Measurements from ENCODE around the gene KRTAP1-3.
"Not testable (repeated sequence)": the region's sequence is repeated elsewhere in the genome, so short reads cannot be mapped to it uniquely, and the experiment has no call there.

The KRTAP1-3 gene

GRCh38 chr17:41060052-41060604 lies 25.5 kb upstream of the KRTAP1-3 start, which contains the start of gene KRTAP2-3:
Gene KRTAP2-3, minus strand, starts transcription at chr17:41060114. Its CDS starts 64 bp downstream, at chr17:41060050.
- H3K27ac Mint-ChIP-seq, result no peak within 1 kb of the TSS
- no peaks in the 10 kb centered on the region for H3K4me1 Mint-ChIP-seq
- no peaks in the 10 kb centered on the region for H3K9me3 Mint-ChIP-seq
- H3K36me3 Mint-ChIP-seq, result no peaks in the 10 kb centered on the region
- H3K27me3 Mint-ChIP-seq, result peaks cover 25% of the 10 kb centered on the region
- H3K4me3 Mint-ChIP-seq, result no peak within 1 kb of the TSS

GRCh38 chr17:41059276-41060051 lies 24.8 kb upstream of the KRTAP1-3 start:
- peaks cover 26% of the 10 kb centered on the region for H3K27me3 Mint-ChIP-seq

GRCh38 chr17:41058741-41059140 lies 24.1 kb upstream of the KRTAP1-3 start:
- no peaks in the 10 kb centered on the region for H3K36me3 Mint-ChIP-seq
- H3K27ac Mint-ChIP-seq, result no peak overlapping the region
- H3K4me1 Mint-ChIP-seq, result no peaks in the 10 kb centered on the region
- H3K27me3 Mint-ChIP-seq, result peaks cover 26% of the 10 kb centered on the region
- H3K9me3 Mint-ChIP-seq, result no peaks in the 10 kb centered on the region
- H3K4me3 Mint-ChIP-seq, result no peak overlapping the region

More at GRCh38 chr17:41059276-41060051, 24.8 kb upstream of the KRTAP1-3 start:
- H3K4me1 Mint-ChIP-seq, H3K9me3 Mint-ChIP-seq, H3K4me3 Mint-ChIP-seq, H3K36me3 Mint-ChIP-seq, H3K27ac Mint-ChIP-seq: not testable (repeated sequence)

GRCh38 chr17:41057547-41057946 lies 22.9 kb upstream of the KRTAP1-3 start:
- no peaks in the 10 kb centered on the region for H3K9me3 Mint-ChIP-seq
- H3K27ac Mint-ChIP-seq, result no peak overlapping the region
- H3K4me1 Mint-ChIP-seq, result no peaks in the 10 kb centered on the region
- H3K27me3 Mint-ChIP-seq, result peaks cover 26% of the 10 kb centered on the region
- no peaks in the 10 kb centered on the region for H3K36me3 Mint-ChIP-seq
- no peak overlapping the region for H3K4me3 Mint-ChIP-seq

GRCh38 chr17:41055130-41055529 lies 20.5 kb upstream of the KRTAP1-3 start, which contains the start of gene KRTAP2-2:
Gene KRTAP2-2, minus strand, starts transcription at chr17:41055230. Its CDS starts 19 bp downstream, at chr17:41055211.
- H3K27ac Mint-ChIP-seq, H3K36me3 Mint-ChIP-seq, H3K4me3 Mint-ChIP-seq, H3K4me1 Mint-ChIP-seq, H3K9me3 Mint-ChIP-seq: not testable (repeated sequence)
- H3K27me3 Mint-ChIP-seq, result peaks cover 17% of the 10 kb centered on the region

GRCh38 chr17:41054556-41054955 lies 19.9 kb upstream of the KRTAP1-3 start:
- peaks cover 17% of the 10 kb centered on the region for H3K27me3 Mint-ChIP-seq
- H3K9me3 Mint-ChIP-seq, H3K36me3 Mint-ChIP-seq, H3K4me3 Mint-ChIP-seq, H3K27ac Mint-ChIP-seq, H3K4me1 Mint-ChIP-seq: not testable (repeated sequence)

GRCh38 chr17:41054025-41054424 lies 19.4 kb upstream of the KRTAP1-3 start:
- H3K36me3 Mint-ChIP-seq, result no peaks in the 10 kb centered on the region
- H3K27ac Mint-ChIP-seq, result no peak overlapping the region
- no peaks in the 10 kb centered on the region for H3K9me3 Mint-ChIP-seq
- H3K4me3 Mint-ChIP-seq, result no peak overlapping the region
- no peaks in the 10 kb centered on the region for H3K4me1 Mint-ChIP-seq
- peaks cover 13% of the 10 kb centered on the region for H3K27me3 Mint-ChIP-seq

GRCh38 chr17:41052566-41052965 lies 17.9 kb upstream of the KRTAP1-3 start:
- no peaks in the 10 kb centered on the region for H3K9me3 Mint-ChIP-seq
- no peaks in the 10 kb centered on the region for H3K4me1 Mint-ChIP-seq
- H3K27me3 Mint-ChIP-seq, result peaks cover 8% of the 10 kb centered on the region
- no peak overlapping the region for H3K27ac Mint-ChIP-seq
- H3K36me3 Mint-ChIP-seq, result no peaks in the 10 kb centered on the region
- no peak overlapping the region for H3K4me3 Mint-ChIP-seq

- H3K36me3 Mint-ChIP-seq, result no peaks in the 10 kb centered on the region
- H3K27ac Mint-ChIP-seq, result no peak overlapping the region
- H3K4me1 Mint-ChIP-seq, result no peaks in the 10 kb centered on the region
- no peak overlapping the region for H3K4me3 Mint-ChIP-seq
- peaks cover 4% of the 10 kb centered on the region for H3K27me3 Mint-ChIP-seq
- H3K9me3 Mint-ChIP-seq, result no peaks in the 10 kb centered on the region
Measured at GRCh38 chr17:41049110-41049509, 14.4 kb upstream of the KRTAP1-3 start.

GRCh38 chr17:41048441-41048840 lies 13.8 kb upstream of the KRTAP1-3 start:
- H3K27ac Mint-ChIP-seq, result no peak overlapping the region
- no peak overlapping the region for H3K4me3 Mint-ChIP-seq
- H3K27me3 Mint-ChIP-seq, result peaks cover 4% of the 10 kb centered on the region
- H3K4me1 Mint-ChIP-seq, result peaks cover 3% of the 10 kb centered on the region
- peaks cover 3% of the 10 kb centered on the region for H3K9me3 Mint-ChIP-seq
- no peaks in the 10 kb centered on the region for H3K36me3 Mint-ChIP-seq

GRCh38 chr17:41046735-41047465 lies 12.2 kb upstream of the KRTAP1-3 start, which contains the start of gene KRTAP2-1:
Gene KRTAP2-1, minus strand, starts transcription at chr17:41047316. Its CDS starts 49 bp downstream, at chr17:41047267.
- not testable (repeated sequence) for H3K4me1 Mint-ChIP-seq, H3K27me3 Mint-ChIP-seq, H3K9me3 Mint-ChIP-seq, H3K27ac Mint-ChIP-seq, H3K36me3 Mint-ChIP-seq, H3K4me3 Mint-ChIP-seq

- peaks cover 3% of the 10 kb centered on the region for H3K4me1 Mint-ChIP-seq
- H3K27me3 Mint-ChIP-seq, result peaks cover 4% of the 10 kb centered on the region
- H3K36me3 Mint-ChIP-seq, result peaks cover 1% of the 10 kb centered on the region
- no peak overlapping the region for H3K27ac Mint-ChIP-seq
- peaks cover 6% of the 10 kb centered on the region for H3K9me3 Mint-ChIP-seq
- H3K4me3 Mint-ChIP-seq, result no peak overlapping the region
Measured at GRCh38 chr17:41042953-41043352, 8.3 kb upstream of the KRTAP1-3 start.

GRCh38 chr17:41040783-41041571 lies 6.3 kb upstream of the KRTAP1-3 start, which contains the start of gene KRTAP1-1:
Gene KRTAP1-1, minus strand, starts transcription at chr17:41041450. Its CDS starts 53 bp downstream, at chr17:41041397.
- not testable (repeated sequence) for H3K27ac Mint-ChIP-seq, H3K27me3 Mint-ChIP-seq, H3K9me3 Mint-ChIP-seq, H3K4me1 Mint-ChIP-seq, H3K4me3 Mint-ChIP-seq, H3K36me3 Mint-ChIP-seq

GRCh38 chr17:41037853-41038350 lies 3.2 kb upstream of the KRTAP1-3 start:
- Mint-ChIP-seq H3K4me1 (no peaks in the 10 kb centered on the region), H3K9me3 (no peaks in the 10 kb centered on the region), H3K4me3 (no peak overlapping the region), H3K27me3 (no peaks in the 10 kb centered on the region), H3K27ac (no peak overlapping the region), H3K36me3 (peaks cover 1% of the 10 kb centered on the region)

- no peaks in the 10 kb centered on the region for H3K36me3 Mint-ChIP-seq
- no peak within 1 kb of the TSS for H3K4me3 Mint-ChIP-seq
- peaks cover 15% of the 10 kb centered on the region for H3K27me3 Mint-ChIP-seq
- H3K4me1 Mint-ChIP-seq, result no peaks in the 10 kb centered on the region
- H3K9me3 Mint-ChIP-seq, result no peaks in the 10 kb centered on the region
- H3K27ac Mint-ChIP-seq, result no peak within 1 kb of the TSS
Measured at GRCh38 chr17:41029633-41030245, 4.9 kb downstream of the KRTAP1-3 start, which contains the start of gene KRTAP1-4. Gene KRTAP1-4, minus strand, starts transcription at chr17:41030195. Its CDS starts 117 bp downstream, at chr17:41030078.
